Epithelial cell of esophagus (primary cell): Measurements from ENCODE around the gene IFNAR1.
A peak's percentile ranks its signal among the peaks of the same experiment; 100 is the strongest.

ENCODE experiments used
- DNase-seq: peaks from one replicate; pipeline ENCODE4 v3.0.0; 2010; ENCODE audit warnings: low read depth
- H3K4me3 ChIP-seq: 2 replicates; pipeline ENCODE4 v1.5.1; 2011; ENCODE audit warnings: mild to moderate bottlenecking, low read length, control low read depth
- TF ChIP-seq, protein P1 (sequence below): IDR thresholded peaks from 2 replicates; pipeline ENCODE4 v1.5.1; 2011; ENCODE audit warnings: low read depth, mild to moderate bottlenecking, low read length, control low read depth, inconsistent platforms; ENCODE audit not compliant: insufficient read depth; ENCODE audit errors: missing control alignments

IFNAR1 gene

DNA sequence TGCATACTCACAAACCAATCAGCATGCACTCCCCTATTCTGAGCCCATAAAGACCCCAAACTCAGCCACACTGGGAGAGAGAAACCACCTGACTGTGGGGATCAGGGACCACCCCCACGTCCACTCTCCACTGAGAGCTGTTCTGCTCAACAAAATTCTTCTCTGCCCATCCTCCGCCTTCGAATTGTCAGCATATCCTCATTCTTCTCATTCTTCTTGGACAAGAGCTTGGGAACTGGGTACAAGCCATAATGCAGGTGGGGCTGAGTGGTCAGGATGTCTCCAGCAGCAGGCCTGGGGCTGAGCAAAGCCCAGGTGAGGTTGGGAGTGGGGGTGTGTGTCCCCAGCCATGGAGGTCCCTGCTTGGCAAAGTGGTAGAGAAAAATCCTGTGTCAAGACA lies 43.8 kb downstream of the IFNAR1 start:
- no peak for DNase-seq
- TF ChIP-seq, protein P1, sequence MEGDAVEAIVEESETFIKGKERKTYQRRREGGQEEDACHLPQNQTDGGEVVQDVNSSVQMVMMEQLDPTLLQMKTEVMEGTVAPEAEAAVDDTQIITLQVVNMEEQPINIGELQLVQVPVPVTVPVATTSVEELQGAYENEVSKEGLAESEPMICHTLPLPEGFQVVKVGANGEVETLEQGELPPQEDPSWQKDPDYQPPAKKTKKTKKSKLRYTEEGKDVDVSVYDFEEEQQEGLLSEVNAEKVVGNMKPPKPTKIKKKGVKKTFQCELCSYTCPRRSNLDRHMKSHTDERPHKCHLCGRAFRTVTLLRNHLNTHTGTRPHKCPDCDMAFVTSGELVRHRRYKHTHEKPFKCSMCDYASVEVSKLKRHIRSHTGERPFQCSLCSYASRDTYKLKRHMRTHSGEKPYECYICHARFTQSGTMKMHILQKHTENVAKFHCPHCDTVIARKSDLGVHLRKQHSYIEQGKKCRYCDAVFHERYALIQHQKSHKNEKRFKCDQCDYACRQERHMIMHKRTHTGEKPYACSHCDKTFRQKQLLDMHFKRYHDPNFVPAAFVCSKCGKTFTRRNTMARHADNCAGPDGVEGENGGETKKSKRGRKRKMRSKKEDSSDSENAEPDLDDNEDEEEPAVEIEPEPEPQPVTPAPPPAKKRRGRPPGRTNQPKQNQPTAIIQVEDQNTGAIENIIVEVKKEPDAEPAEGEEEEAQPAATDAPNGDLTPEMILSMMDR: no peak
- H3K4me3 ChIP-seq: no peak overlapping the region

DNA sequence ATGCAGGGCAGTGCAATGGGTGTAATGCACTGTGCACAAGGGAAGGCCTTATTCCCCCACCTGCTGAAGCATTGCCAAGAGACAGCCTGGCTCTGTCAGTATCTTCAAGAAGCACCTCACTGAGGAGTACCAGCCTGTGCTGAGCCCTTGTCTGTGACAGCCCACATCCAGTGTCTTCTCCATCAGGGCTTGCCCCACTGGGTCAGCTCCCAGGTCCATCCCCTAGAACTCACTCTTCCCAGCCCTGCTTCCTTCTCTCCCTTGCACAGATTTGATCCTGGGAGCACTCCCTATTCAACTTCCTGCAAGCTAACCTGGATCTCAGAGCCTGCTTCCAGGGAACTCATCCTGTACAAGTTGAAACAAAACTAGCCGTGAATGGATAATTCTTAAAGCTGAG lies 44.8 kb downstream of the IFNAR1 start:
- H3K4me3 ChIP-seq: no peak overlapping the region
- DNase-seq: no peak
- TF ChIP-seq, protein P1: no peak

GRCh38 chr21:33370305-33370704 lies 45.5 kb downstream of the IFNAR1 start:
- TF ChIP-seq, protein P1: no peak
- no peak for DNase-seq
- no peak overlapping the region for H3K4me3 ChIP-seq

GRCh38 chr21:33371366-33371765 lies 46.6 kb downstream of the IFNAR1 start:
- no peak overlapping the region for H3K4me3 ChIP-seq
- DNase-seq: no peak
- TF ChIP-seq, protein P1: no peak

DNA sequence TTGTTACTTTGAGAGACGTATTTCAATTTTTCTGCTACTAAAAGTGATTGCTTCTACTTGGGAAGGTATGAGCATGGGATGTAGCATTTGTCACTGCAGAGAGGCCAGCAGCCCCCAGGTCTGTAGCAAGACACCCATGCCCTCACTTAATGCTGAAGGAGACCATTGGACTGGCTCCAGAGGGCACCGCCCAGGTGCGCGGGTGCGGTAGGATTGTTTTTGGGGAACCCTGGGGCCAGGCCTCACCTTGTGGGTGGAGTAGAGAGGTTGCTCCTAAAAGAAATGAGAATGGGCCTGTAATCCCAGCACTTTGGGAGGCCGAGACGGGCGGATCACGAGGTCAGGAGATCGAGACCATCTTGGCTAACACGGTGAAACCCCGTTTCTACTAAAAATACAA lies 47.8 kb downstream of the IFNAR1 start:
- TF ChIP-seq, protein P1: no peak
- DNase-seq: no peak
- H3K4me3 ChIP-seq: no peak overlapping the region

GRCh38 chr21:33373451-33373850 lies 48.7 kb downstream of the IFNAR1 start:
- TF ChIP-seq, protein P1: no peak
- DNase-seq: peak; percentile 67
- no peak overlapping the region for H3K4me3 ChIP-seq

- DNase-seq: peak; percentile 61
- no peak overlapping the region for H3K4me3 ChIP-seq
- TF ChIP-seq, protein P1: no peak
Measured at GRCh38 chr21:33374080-33374449, 49.3 kb downstream of the IFNAR1 start.
